Measurements from ENCODE around the gene CCR5AS.

The CCR5AS gene

DNA sequence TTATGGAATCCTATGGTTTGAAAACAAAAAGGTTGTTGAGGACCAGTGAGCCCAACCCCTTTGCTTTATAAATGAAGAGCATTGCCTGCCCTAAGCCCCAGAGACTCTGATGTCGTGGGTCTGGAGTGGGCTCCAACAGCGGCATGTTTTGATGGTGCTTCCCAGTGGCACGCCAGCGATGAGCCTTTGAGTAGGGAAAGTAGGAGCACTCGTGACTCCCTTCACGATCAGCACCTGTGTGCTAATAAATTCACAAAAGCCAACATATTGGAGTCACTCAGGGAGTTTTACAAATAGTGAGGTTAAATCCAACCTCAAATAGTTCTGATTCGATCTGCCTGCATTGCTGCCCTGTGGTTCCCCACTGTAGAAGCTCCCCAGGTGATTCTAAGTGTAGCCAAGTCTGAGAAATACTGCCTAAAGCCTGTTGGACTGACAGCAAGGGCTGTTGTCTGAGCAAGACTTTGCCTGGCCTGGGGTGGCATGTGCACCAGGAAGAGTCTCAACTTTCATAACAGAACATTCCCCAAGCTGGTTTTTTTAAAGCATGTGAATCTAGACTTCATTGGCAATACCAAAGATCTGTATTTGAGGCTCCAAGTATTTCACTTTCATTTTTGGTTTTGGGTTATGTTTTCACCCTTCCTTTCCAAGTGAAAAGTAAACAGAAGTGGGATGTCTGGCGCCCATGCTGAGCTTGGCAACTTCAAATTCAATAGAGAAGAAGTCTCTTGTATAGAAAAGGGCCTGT is 26.2 kb downstream of the CCR5AS start:
- DNase-seq (ENCODE audit: low spot score) (no peak), FAIRE-seq (no peak)

- DNase-seq (ENCODE audit: low spot score) (peak; percentile 79), FAIRE-seq (no peak)
These were observed 28.4 kb downstream of the CCR5AS start for GRCh38 chr3:46378426-46378942.

DNA sequence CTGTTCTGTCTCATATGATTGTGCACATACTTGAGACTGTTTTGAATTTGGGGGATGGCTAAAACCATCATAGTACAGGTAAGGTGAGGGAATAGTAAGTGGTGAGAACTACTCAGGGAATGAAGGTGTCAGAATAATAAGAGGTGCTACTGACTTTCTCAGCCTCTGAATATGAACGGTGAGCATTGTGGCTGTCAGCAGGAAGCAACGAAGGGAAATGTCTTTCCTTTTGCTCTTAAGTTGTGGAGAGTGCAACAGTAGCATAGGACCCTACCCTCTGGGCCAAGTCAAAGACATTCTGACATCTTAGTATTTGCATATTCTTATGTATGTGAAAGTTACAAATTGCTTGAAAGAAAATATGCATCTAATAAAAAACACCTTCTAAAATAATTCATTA is 31.1 kb downstream of the CCR5AS start:
- DNase-seq (ENCODE audit: low spot score) = no peak
- no peak for FAIRE-seq

DNA sequence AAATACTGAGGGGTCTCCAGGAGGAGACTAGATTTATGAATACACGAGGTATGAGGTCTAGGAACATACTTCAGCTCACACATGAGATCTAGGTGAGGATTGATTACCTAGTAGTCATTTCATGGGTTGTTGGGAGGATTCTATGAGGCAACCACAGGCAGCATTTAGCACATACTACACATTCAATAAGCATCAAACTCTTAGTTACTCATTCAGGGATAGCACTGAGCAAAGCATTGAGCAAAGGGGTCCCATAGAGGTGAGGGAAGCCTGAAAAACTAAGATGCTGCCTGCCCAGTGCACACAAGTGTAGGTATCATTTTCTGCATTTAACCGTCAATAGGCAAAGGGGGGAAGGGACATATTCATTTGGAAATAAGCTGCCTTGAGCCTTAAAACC is 31.6 kb downstream of the CCR5AS start:
- FAIRE-seq (no peak), DNase-seq (ENCODE audit: low spot score) (no peak)

- FAIRE-seq (peak; percentile 88), DNase-seq (ENCODE audit: low spot score) (no peak)
These were observed 32.1 kb downstream of the CCR5AS start for GRCh38 chr3:46374755-46375154.

- DNase-seq (ENCODE audit: low spot score) = peak; percentile 47
- no peak for FAIRE-seq
These were observed 34.1 kb downstream of the CCR5AS start for GRCh38 chr3:46372492-46373359.

GRCh38 chr3:46371519-46372340 is 35.1 kb downstream of the CCR5AS start:
- DNase-seq (ENCODE audit: low spot score) (no peak), FAIRE-seq (no peak)

GRCh38 chr3:46370839-46371518 is 35.9 kb downstream of the CCR5AS start, which contains the start of gene CCR5:
CCR5 (plus strand) TSS chr3:46370946; CDS start chr3:46372903, 1,957 bp downstream.
- FAIRE-seq (no peak), DNase-seq (ENCODE audit: low spot score) (no peak)

- no peak for FAIRE-seq
These were observed 37.2 kb downstream of the CCR5AS start for GRCh38 chr3:46369675-46370132.

GRCh38 chr3:46369151-46369550 is 37.7 kb downstream of the CCR5AS start:
- DNase-seq (ENCODE audit: low spot score) (no peak), FAIRE-seq (no peak)

More at GRCh38 chr3:46369675-46370132, 37.2 kb downstream of the CCR5AS start:
- no peak for DNase-seq (ENCODE audit: low spot score)

- DNase-seq (ENCODE audit: low spot score) (no peak), FAIRE-seq (no peak)
These were observed 38.3 kb downstream of the CCR5AS start for GRCh38 chr3:46368569-46368968.

DNA sequence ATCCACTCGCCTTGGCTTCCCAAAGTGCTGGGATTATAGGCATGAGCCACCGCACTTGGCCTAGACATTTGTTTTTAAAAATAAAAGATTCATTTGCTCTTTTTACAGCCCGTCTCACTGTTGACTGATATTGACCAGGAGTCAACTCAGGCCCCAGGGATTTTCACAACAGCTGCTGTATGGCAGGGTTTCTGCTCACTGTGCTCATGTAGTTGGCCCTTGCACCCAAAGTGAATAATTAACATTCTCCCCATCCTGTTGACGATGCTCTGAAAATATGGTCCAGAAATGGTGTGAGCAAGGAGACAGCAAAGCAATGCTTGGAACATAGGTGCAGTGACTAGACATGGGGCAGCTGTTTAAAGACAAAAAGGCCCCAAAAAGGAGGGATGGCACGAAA is 39.1 kb downstream of the CCR5AS start:
- DNase-seq (ENCODE audit: low spot score) = no peak
- FAIRE-seq = no peak

DNA sequence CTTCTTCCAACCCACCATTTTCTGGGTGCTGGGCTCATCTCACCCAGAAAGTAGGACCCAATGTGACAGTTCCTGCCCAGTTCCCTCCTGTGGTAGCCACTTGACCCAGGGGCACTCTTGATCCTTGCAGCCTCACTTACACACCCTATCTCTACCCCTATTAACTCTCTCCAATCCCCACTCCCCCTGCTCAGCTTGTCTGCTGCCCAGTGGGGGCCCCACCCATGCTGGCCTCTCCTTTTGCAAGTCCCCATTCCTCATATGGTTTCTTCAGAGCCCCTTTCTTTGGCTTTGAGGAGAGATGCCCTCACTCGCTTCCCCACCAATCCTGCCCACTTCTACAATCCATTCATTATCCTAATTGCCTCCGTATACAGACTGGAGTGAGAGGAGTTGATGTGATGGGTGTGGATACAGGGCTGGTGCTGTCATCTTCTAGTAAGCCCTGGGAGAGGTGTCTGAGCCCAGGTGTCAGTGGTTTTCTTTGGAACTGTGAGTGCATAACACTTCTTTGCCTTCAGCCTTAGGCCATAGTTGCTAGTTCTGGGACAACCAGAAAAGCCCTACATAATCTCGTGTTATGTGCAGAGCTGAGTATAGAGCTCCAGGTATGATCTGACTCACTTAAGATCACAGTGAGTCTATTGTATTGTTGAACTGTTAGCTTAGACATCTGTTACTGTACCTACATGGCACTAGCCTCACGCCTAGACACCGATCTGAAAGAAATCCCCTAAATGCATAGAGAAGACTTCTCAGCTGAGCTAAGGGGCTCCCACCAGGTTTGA is 40.9 kb downstream of the CCR5AS start:
- peak; percentile 32 for FAIRE-seq

GRCh38 chr3:46365041-46365440 is 41.8 kb downstream of the CCR5AS start:
- DNase-seq (ENCODE audit: low spot score) = no peak
- FAIRE-seq = no peak

More for the DNA sequence above, 40.9 kb downstream of the CCR5AS start:
- no peak for DNase-seq (ENCODE audit: low spot score)

DNA sequence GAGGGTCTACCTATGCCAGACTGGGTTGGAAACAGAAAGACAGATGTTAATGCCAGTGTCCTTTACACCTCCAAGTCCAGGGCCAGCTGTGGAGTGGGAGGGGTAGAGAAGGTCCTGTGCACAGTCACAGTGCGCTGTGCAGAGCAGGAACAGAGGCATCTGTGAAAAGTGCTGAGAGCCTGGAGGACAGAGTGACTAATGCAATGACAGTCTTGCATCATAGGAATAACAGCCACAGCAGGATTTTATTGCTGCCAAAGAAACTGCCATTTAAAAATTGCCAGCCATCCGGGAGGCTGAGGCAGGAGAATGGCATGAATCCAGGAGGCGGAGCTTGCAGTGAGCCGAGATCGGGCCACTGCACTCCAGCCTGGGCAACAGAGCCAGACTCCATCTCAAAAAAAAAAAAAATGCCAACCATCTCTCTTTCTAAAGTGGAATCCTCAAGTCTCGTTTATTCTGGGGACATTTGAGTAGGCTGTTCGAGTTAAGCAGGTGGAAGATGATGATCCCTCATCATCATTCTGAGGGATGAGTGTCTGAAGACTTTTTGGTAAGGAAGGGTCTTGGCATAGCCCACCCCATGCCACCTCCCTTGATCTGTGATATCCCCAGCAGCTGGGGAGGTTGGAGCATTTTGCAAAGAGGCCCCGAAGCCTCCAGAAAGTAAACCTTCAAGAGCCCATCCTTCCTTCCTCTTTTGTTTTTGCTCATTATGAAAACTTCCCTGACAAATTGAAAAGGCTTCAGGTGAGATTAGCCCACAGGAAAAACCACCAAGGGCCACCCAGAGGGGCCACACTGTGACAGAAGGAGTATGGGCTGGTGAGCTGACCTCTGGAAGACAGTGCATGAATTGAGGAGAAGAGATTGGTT is 45.2 kb downstream of the CCR5AS start:
- no peak for FAIRE-seq

DNA sequence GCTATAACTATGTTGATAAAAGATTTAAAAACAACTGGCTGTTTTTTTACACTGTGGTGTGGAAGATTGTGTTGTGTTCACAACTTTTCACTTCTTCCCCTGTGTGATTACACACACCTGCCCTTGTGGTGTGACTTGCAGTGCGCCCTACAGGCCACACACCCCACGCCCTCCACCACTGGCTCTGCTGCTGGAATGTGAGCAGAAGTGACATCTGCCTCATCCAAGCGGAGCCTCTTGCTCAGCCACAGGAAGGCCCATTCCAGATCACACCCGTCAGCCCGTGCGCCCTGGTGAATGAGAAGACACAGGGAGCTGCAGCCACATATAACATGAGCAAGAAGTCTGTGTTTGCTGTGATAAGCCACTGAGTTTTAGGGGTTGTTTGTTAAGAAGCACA is 46.0 kb downstream of the CCR5AS start:
- DNase-seq (ENCODE audit: low spot score) (no peak), FAIRE-seq (peak; percentile 90)

More for the DNA sequence above, 45.2 kb downstream of the CCR5AS start:
- peak; percentile 73 for DNase-seq (ENCODE audit: low spot score)

DNA sequence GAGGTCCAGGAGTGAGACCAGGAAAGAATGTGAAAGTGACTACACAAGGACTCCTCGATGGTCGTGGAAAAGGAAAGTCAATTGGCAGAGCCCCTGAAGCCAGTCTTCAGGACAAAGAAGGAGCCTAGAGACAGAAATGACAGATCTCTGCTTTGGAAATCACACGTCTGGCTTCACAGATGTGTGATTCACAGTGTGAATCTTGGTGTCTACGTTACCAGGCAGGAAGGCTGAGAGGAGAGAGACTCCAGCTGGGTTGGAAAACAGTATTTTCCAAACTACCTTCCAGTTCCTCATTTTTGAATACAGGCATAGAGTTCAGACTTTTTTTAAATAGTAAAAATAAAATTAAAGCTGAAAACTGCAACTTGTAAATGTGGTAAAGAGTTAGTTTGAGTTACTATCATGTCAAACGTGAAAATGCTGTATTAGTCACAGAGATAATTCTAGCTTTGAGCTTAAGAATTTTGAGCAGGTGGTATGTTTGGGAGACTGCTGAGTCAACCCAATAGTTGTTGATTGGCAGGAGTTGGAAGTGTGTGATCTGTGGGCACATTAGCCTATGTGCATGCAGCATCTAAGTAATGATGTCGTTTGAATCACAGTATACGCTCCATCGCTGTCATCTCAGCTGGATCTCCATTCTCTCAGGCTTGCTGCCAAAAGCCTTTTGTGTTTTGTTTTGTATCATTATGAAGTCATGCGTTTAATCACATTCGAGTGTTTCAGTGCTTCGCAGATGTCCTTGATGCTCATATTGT is 47.0 kb downstream of the CCR5AS start:
- DNase-seq (ENCODE audit: low spot score) (no peak), FAIRE-seq (peak; percentile 80)

DNA sequence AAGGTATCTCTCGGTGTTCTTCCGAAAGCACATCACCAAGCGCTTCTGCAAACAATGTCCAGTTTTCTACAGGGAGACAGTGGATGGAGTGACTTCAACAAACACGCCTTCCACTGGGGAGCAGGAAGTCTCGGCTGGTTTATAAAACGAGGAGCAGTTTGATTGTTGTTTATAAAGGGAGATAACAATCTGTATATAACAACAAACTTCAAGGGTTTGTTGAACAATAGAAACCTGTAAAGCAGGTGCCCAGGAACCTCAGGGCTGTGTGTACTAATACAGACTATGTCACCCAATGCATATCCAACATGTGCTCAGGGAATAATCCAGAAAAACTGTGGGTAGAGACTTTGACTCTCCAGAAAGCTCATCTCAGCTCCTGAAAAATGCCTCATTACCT is 48.4 kb downstream of the CCR5AS start:
- FAIRE-seq (no peak), DNase-seq (ENCODE audit: low spot score) (no peak)
